GM21825 (cell line): Measurements from ENCODE around the gene SSH2.

ENCODE experiments used
- ATAC-seq: cut with Tn5 transposase; IDR thresholded peaks from one replicate; pipeline ENCODE4 v1.9.1; 2021; ENCODE audit warnings: mild to moderate bottlenecking, moderate library complexity; ENCODE audit not compliant: unreplicated experiment

SSH2 gene

DNA sequence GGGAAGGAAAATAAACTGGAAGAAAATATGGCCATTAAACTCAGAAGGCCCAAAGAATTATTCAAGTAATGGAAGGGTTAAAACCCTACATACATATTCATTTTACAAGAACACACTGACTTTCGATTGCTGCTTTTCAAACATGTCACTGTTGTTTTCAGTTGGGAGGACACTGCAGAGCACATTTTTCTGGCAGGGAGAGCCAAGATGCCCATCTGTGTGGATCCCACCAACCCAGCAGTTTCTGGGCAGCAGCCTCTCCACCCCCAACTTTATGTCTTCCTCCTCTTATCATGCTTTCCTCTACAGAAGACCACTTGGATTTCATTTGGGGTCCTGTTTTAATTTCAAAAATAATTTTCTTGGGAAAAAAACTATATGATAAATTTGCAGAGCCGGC lies 300.2 kb downstream of the SSH2 start:
- ATAC-seq, result no peak

DNA sequence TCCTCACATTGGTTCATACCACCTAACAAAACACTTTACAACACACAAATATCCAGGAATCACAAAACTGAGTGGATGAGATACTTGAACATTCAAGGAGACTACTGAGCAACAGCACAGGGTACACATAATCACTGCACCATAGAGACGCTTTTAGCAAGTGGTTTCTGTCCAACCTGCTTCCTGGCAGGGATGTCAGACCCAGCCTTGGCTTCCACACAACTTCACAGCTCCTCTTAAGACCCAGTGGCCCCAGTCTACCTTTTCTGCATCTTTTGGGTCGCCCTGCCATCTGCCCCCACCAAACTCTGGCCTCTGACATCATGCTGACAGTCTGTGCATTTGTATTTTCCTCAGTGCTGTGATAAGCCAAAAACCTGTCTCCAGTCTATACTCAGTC lies 301.4 kb downstream of the SSH2 start:
- ATAC-seq, result no peak

DNA sequence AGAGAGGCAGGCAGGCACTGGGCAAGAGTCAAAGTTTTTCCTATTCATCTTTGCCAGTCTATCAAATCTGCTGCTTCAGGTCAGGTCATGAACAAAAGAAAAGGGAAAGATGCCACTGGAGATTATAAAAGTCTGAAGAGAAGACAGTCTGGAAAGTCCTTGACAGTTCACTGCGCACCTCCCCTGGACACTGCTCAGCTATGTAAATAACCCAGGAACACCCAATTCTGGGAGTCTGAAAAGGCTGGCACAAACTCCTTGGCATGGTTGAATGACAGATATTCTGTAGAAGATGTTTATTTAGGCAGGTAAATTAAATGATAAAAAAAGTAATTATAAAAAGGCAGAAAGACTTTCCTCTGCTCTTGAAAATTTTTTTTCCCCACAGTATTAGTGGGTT lies 302.1 kb downstream of the SSH2 start:
- no peak for ATAC-seq

DNA sequence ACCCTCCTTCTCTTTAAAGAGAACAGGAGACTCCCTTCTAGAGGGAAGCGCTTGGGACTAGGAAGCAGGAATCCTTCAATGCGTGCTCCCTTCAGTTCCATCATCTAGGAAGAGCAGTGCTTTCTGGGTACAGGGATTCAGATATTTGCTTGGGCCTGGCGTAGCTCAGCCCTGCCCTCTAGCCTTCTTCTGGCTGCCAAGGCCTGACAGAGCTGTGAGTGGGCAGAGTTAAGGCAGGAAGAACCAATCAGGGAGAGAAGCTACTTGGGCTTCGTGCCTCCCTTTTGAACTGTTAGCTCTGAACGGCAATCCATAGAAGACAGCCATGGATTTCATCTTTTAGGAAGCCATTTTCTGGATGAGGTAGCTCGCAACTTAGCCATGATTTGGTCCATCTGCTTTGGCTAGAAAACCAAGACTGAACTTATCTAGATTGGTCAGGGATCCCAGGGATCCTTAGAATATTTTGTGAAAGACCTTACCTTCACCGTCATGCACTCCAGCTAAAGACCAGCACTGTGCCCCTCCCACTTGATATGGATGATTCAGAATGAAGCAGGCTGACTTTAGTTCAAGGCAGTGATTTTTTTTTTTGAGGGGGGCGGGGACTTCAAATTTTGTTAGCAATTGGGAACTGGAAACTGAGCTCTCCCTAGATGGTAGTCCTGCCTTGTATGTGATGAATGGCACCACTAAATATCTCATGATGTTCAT lies 304.8 kb downstream of the SSH2 start:
- ATAC-seq, result no peak

DNA sequence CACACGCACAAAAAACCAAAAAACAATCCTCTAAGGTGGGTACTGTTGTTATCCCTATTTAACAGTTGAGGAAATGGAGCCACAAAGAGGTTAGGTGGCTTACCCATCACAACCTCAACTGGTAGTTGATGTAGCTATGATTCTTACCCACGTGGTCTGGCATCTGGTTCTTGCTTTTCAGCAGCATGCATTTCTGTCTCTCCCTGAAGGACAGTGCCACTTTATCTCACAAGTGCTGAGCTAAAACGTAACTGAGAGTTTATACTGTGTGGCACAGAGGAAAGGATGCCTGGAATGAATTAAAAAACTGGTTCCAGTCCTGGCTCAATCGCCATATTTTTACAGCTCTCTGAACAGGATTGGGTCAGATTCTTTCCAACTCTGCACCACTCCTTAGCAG lies 305.4 kb downstream of the SSH2 start:
- no peak for ATAC-seq

DNA sequence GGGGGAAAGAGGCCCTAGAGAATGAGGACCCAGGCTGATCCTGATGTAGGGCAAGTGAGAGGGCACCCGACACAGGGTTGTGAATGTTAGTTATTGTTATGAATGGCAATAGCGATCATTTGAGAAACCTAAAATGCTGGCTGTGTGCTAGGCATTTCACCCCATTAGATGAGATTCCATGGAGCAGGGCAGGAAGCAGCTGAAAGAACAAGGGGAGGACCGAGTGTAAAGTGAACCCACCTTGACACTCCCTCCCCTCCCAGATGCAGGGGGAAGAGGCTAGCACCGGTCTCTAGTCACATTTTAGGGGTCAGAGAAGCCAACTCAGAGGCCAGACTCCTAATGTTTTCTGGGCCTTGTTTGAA lies 306.8 kb downstream of the SSH2 start:
- no peak for ATAC-seq

DNA sequence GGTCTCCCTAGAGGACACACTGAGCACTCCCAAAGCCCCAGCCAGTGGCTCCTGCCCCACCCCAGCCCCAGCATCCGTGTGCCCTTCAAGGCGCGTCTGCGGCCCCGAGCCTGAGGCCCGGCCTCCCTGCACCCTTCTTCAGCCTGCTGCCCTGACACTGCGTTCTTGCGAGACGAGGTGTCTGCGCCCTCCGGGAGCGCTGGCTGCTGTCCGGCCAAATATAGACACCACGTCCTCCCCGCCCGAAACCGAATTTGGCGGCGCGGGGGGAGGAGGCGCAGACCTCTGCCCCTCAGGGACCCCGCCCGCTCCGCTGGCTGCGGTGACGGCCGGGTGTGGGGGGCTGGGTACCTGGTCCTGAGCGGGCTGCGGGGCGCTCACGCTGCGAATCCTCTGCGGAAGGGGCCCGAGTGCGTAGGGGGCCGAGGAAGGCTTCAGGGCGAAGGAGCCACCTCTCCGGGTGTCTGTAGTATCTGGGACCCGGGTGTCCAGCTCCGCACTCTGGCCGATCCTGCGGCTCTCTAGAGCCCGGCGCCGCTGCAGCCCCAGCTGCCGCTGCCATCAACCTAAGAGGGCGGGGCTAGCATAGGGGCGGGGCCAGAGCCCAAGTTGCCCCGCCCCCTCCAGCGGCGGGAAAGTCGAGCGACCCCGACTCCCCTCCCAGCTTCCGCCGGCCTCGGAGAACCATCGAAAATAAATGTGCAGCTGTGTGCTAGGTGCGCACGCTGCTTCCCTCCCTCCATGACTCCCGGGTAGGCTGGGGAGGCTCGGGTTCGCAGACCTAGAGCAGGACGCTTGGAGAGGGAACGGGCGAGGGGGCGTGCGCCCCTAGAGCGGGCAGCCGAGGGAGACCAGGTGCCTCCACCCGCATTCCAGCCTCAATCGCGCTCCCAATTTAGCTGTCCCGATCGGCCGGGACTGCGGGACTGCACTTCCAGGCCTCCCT lies 307.4 kb downstream of the SSH2 start, which contains the start of gene CORO6:
TSS of gene CORO6 (minus strand) at position 576 of the 946 bp plus-strand sequence. CDS start 1,491 bp downstream, outside the sequence.
- peak; percentile 44 for ATAC-seq

DNA sequence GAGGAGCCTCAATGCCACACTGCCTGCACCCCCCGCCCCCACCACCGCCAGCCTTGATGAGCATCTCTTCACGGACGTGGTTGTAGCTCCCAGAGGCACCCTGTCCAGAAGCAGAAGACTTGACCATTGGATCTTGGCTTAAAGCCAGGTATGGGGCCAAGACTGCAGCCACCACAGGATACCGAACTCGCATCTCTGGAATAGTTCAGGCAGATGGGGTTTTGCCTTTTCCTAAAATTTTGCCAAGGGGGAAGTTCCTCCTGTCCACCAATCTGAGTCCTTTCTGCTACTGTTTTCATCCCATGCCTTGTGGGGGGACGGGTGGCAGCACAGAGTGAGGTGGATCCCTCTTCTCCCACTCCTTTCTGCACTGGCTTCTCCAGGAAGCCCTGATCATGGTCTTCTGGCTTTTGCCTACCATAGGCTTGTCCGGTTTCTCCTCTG lies 308.3 kb downstream of the SSH2 start:
- ATAC-seq, result no peak

DNA sequence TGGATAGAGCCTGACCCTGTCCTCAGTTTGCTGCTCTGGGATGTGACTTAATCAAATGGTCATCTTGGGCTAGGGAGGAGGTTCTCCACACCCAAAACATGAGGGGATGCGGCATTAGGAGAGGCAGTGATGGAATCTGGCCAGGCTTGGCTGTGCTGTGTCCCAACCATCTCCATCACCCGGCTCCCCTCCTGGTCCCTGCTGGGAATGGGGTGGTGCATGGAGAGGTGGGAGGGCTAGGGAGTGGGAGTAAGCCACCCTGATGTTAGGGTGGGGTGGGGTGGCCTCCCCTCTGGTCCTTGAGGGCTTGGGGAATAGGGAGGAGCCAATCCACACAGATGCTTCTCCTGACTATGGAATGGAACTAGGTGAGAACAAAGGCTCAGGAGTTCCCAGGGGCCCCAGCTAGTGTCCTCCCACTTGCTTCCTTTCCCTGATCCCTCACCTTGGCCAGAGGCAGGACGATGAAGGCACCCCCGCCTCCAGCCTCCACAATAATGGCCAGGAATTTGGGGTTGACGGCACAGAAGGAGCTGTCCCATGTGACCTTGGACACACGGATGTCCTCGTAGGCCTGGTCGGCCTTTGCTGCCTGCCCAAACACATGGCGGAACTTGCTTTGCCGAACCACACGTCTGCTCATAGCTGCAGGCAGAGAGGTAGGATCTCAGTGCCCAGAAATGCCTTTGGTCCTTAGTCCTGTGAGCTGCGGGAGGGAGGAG lies 309.1 kb downstream of the SSH2 start:
- ATAC-seq, result no peak

DNA sequence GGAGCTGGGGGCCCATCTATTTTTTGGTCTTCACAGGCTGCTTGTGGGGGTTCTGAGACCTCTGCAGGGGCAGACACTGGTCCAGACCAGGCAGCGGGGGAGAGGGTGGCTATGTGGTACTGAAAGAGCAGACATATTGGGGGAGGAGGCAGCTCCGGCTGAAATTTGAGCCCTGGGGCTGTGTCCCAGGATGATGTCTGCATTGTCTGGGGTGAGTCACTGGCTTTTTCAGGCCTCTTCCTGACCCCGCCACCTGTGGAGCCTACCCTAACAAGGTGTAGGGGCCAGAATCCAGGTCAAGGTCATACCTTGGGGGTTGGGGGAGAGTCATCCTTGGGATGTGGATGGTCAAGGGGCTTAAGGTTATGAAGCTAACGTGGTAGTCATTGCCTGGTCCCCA lies 309.8 kb downstream of the SSH2 start:
- ATAC-seq, result no peak

DNA sequence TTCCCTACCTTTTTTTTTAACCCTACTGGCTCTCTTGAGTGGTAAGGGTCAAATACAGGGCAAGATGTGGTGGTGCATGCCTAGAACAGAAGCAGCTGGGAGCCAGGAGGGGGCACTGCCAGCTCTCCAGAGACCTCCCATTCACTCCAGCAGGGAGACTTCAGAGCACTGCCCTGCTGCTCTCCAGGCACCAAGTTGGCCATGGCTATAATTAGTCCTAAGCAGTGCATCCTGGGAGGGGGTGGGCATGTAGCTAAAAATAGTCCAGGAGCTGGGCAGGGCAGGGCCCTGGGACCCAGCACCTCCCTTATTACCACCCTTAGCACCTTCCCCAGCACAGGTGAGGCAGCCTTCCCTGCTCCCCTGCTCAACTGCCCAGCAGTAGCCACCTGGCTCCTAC lies 310.8 kb downstream of the SSH2 start:
- ATAC-seq, result no peak

DNA sequence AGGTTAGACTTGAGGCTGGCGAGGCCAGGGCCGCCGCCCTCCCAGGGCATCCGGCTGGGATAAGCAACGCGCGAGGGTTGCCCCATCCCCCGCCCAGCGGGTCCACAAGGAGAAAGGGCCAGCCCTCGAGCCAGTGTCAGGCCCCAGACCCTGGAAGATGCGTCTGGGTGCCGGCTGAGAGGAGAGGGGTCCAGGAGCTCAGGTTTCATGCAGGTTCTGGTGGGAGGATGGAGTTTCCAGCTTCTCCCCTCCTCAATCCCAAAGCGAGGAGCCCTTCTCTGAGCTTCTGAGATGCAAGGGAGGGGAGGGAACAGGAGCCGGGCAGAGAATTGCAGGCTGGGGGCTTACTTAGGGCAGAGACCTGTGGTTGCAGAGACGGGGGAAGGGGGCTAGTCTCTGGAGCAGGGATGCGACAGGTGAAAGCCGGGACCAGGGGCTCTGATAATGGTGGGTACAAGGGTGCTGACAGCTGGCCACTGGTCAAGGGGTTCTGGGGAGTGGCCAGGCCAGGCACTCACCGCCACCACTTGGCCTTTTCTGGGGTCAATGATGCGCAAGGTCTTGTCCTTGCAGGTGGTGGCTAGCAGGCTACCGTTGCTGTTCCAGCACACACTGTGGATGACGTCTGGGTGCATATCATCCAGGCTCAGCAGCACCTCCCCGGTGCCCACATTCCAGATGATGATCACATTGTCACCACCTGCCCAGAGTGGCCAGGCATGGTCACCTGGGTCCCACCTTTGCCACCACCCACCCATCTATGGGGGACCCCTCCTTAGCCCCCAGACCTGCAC lies 311.6 kb downstream of the SSH2 start:
- no peak for ATAC-seq

DNA sequence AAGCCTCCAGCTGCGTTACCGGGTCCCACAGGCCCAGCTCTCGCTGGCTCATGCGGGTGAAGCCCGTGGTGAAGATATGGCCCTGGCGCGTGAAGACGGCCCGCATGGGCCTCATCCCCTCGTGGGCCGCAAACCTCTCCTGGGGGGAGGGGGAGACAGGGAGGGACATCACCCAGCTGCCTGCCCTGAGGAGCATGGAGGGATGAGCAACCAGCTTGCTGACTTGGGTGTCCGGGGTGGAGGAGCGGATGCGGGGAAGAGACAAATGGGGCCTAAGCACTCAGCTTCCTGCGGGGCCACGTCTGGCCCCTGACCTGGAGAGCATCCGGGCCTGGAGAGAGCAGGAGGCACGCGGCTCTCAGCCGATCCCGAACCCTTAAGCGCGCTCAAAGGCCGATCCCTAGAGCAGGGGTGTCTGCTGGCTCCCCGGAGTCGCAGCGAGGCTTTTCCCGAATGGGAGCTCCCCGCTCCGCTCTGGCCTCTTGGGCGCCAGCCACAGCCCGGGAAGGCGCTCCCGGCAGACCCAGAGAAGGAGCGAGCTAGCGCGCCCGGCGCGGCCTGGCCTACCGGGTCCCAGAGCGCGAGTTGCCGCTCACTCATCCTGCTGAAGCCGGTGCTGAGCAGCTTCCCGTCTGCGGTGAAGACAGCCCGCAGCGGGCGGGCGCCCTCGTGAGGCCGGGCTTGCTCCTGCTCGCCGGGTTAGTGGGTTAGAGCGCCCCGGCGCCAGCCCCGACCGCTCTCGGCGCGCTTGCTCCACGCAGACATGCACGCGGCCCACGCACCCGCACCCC lies 312.4 kb downstream of the SSH2 start:
- ATAC-seq, result peak; percentile 32

DNA sequence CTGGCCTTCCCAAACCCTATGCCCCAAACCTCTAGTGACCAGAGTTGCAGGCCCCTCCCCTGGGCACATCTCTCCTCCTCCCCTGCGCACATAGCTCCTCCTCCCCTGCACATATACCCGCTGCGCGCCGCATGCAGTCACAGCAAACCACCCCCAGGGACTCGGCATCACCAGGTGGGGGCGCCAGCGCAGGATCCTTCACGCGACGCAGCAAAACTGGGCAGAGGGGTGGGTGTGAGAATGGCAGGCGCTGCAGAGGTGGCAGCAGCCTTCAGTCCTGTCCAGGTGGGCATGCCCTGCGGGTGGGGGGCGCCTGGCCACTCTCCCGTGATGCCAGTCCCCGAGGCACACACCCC lies 312.9 kb downstream of the SSH2 start:
- ATAC-seq, result peak; percentile 49

DNA sequence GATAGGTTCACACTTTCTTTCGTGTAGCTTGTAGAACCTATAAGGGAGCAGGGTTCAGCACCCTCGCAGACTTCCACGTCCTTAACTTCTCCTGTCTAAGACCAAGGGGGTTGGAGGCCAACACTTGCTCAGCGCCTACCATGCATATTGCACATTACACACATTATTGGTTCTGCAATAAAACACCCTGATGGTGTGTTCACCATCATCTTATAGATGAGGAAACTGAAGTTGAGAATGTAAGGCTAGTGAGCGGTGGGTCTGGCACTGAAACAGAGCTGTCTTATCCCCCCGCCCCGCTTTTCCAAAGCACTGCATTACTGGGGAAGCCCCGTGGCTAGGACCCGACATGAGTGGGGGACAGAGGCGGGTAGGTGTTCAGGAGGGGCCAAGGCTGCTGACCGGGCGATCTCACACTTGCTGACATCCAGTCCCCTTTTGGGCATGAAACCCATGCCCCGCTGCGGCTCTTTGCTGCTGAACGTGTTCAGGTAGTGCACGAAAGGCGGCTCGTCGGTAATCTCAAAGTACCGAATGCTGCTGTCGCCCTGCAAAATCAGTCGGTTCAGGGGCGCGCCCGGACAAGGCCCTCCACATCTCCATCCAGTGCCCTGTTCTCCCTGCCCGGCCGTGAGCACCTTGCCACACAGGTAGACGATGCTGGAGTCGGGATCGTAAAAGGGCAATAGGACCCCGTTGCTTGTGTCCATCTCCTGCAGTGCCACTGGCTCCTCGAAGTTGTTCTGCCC lies 313.6 kb downstream of the SSH2 start:
- no peak for ATAC-seq

DNA sequence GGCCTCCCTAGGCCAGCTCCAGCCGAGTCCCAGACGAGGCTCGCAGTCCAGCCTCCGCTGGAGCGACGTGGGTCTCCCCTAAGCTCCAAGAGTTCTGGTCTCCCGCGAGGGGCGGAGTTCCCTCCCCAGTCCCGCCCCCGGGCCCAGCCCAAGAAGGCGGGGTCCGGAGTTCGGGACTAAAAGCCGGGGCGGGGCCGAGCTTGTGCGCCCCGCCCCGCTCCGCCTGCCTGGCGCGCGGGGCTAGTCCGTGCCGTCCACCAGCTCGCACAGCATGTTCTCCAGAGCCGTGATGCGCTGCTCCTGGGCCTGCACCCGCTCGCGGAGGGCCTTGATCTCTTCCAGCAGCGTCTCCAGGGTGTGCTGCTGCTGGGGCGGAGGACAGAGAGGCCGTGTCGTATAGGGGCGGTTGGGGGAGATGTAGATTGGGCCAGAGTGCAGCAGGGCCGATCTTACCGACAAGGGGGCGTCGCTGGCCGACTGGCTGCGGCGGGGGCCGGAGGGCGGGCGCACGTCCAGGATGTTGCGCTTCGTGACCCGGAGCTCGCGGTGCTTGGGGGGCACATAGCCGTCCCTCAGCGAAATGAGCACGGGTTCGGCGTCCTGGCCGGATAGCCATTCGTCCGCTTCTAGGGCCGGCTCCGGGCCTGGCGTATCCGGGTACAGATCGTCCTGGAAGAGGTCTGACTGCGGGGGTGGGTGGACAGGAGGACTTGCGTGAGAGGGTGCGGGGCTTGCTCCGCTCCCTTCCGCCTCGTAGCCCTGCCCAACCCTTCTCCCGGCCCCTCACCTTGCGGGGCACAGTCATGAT lies 314.3 kb downstream of the SSH2 start:
- peak; percentile 50 for ATAC-seq

DNA sequence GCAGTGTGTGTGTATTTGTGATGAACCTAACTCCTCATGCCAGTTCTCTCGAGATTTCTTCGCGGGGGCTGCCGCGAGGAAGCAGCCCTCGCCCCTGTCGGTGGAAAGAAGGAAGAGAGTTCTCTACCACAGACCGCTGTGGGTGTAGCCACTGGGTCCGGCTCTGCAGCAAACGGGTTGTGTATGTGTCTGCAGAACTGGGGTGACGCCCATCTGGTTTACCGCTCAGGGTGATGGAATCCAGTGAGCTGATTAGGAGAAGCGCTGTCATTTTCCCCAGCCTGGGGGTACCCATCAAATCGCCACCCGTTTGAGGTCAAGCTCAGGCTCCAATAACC lies 315.0 kb downstream of the SSH2 start:
- ATAC-seq, result no peak

DNA sequence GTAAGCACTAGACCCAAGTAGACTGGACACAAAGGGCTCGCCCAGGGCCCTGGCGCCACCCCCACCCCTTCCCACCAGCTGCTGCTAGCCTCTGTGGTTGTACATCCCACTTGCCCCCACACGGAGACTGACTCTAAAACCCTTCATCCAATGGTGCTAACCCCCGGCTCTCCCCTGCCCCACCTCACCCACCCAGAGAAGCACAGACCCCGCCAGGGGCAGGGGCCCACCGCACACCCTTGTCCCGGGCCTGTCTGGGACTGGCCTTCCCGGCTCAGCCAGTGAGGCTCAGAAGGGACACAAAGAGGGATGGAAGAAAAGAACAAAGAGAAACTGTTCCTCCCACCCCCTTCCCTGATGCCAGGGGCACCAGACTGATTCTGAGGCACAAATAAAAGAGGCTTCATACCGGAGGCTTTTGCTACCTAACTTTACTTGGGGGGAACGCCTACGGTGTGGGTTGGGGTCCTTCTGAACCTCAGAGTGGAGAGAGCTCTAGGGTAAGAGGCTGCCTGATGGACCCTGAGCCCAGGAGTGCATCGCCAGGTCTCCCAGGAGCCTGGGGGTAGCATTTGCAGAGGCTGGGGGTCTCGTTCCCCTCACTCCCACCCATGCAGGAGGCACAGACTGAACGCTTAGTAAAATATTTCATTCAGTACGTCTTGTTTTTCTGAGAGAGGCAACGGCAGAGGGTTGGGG lies 315.5 kb downstream of the SSH2 start:
- no peak for ATAC-seq
